ENCODE results near the gene LCN1.

The LCN1 gene

DNA sequence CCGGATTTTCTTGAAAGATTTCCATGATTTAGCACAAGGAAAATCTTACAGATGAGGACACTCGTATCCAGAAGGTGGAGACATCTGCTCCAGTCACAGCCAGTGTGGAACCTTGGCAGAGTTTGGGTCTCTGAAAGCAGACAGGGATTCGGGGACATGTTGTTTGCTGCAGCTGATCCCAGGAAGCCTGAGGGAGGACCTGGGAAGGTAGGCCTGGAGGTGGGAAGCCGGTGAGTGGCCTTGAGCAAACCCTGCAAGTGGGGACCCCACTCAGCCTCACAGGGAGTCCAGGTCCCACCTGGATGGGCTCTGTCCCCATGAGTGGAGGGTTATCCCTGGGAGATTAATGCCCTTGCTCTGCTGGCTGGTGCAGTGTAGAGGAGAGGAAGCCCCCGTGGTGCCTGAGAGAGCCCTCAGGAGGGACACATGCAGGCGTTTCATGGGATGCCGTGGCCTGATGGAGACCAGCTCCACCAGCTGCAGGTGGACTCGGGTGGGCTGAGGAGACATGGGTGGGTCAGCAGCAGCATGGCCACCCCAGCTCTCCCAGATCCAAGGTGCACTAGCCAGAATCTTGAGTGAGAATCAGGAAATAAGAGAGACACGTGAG lies 12.9 kb upstream of the LCN1 start:
- Histone ChIP-seq H3K4me1 (ENCODE audit: low read length) (peaks cover 14% of the 10 kb centered on the region), H3F3A (ENCODE audit: insufficient read depth, low read length) (no peaks in the 10 kb centered on the region; the same call in 1 of the 2 replicates), H2AFZ (ENCODE audit: low read length) (no peak overlapping the region), H3K4me2 (ENCODE audit: low read depth, low read length) (no peak overlapping the region), H3K27ac (ENCODE audit: low read length) (no peak overlapping the region), H3K79me2 (ENCODE audit: low read length) (0 out of 2 replicates have a peak, but pooled peaks cover 5% of the 10 kb centered on the region), H3K27me3 (replicated peaks; ENCODE audit: insufficient read depth, low read length) (no peaks in the 10 kb centered on the region), H3K36me3 (replicated peaks; ENCODE audit: insufficient read depth, low read length) (no peaks in the 10 kb centered on the region), H3K9me2 (replicated peaks; ENCODE audit: insufficient read depth, low read length) (no peaks in the 10 kb centered on the region), H4K20me1 (ENCODE audit: insufficient read depth, low read length) (no peaks in the 10 kb centered on the region; the same call in 1 of the 2 replicates), H3K9ac (ENCODE audit: low read length) (no peak overlapping the region), H3K4me3 (ENCODE audit: low read length) (no peak overlapping the region), H3K9me3 (replicated peaks; ENCODE audit: insufficient read depth, low read length) (no peaks in the 10 kb centered on the region)
- TF ChIP-seq, protein P1, sequence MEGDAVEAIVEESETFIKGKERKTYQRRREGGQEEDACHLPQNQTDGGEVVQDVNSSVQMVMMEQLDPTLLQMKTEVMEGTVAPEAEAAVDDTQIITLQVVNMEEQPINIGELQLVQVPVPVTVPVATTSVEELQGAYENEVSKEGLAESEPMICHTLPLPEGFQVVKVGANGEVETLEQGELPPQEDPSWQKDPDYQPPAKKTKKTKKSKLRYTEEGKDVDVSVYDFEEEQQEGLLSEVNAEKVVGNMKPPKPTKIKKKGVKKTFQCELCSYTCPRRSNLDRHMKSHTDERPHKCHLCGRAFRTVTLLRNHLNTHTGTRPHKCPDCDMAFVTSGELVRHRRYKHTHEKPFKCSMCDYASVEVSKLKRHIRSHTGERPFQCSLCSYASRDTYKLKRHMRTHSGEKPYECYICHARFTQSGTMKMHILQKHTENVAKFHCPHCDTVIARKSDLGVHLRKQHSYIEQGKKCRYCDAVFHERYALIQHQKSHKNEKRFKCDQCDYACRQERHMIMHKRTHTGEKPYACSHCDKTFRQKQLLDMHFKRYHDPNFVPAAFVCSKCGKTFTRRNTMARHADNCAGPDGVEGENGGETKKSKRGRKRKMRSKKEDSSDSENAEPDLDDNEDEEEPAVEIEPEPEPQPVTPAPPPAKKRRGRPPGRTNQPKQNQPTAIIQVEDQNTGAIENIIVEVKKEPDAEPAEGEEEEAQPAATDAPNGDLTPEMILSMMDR (IDR thresholded peaks at IDR 0.05; ENCODE audit: low read length) = no peak
- no peak for DNase-seq

DNA sequence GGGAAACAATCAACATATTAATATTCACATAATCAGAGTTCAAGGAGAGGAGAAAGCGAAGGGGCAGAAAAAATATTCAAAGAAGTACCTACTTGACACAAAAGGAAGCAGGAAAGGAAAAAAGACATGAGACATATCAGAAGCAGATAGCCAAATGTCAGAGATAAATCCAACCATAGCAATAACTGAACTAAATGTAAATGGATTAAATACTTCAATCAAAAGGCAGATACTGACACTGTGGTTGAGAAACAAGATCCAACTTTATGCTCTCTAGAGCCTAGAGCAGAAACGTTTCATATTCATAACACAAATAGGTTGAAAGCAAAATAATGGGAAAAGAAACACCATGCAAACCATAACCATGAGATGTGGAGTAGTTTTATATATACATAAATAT lies 11.8 kb upstream of the LCN1 start:
- H2AFZ ChIP-seq (ENCODE audit: low read length) = no peak overlapping the region
- no peak overlapping the region for H3K4me2 ChIP-seq (ENCODE audit: low read depth, low read length)
- no peaks in the 10 kb centered on the region for H3K9me3 ChIP-seq (replicated peaks; ENCODE audit: insufficient read depth, low read length)
- H3K27ac ChIP-seq (ENCODE audit: low read length) = no peak overlapping the region
- no peak overlapping the region for H3K9ac ChIP-seq (ENCODE audit: low read length)
- H3K79me2 ChIP-seq (ENCODE audit: low read length) = no peaks in the 10 kb centered on the region
- H3K36me3 ChIP-seq (replicated peaks; ENCODE audit: insufficient read depth, low read length) = no peaks in the 10 kb centered on the region
- H3K4me3 ChIP-seq (ENCODE audit: low read length) = no peak overlapping the region
- no peak for TF ChIP-seq EZH2phosphoT487 (IDR thresholded peaks at IDR 0.05; ENCODE audit: low read length)
- TF ChIP-seq EZH2 (optimal IDR thresholded peaks at IDR 0.05; ENCODE audit: low read depth, low read length) = no peak
- TF ChIP-seq, protein P1 (IDR thresholded peaks at IDR 0.05; ENCODE audit: low read length) = no peak
- H3K9me2 ChIP-seq (replicated peaks; ENCODE audit: insufficient read depth, low read length) = no peaks in the 10 kb centered on the region
- no peaks in the 10 kb centered on the region; the same call in 1 of the 2 replicates for H3F3A ChIP-seq (ENCODE audit: insufficient read depth, low read length)
- no peaks in the 10 kb centered on the region; the same call in 1 of the 2 replicates for H4K20me1 ChIP-seq (ENCODE audit: insufficient read depth, low read length)
- no peaks in the 10 kb centered on the region for H3K27me3 ChIP-seq (replicated peaks; ENCODE audit: insufficient read depth, low read length)
- DNase-seq = no peak
- peaks cover 14% of the 10 kb centered on the region for H3K4me1 ChIP-seq (ENCODE audit: low read length)

DNA sequence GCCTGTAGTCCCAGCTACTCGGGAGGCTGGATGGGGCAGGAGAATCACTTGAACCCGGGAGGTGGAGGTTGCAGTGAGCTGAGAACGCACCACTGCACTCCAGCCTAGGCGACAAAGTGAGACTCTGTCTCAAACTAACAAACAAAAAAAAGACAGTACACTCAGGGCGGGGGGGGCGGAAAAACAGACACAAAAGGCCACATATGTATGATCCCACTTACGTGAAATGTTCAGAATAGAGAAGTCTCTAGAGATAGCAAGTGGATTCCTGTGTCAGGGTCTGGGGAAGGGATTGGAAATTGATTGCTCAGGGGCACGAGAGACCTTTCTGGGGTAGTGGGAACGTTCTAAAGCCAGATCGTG lies 9.0 kb upstream of the LCN1 start:
- no peak overlapping the region for H3K4me3 ChIP-seq (ENCODE audit: low read length)
- DNase-seq = no peak
- H3K27ac ChIP-seq (ENCODE audit: low read length) = no peak overlapping the region
- H3K9me3 ChIP-seq (replicated peaks; ENCODE audit: insufficient read depth, low read length) = no peaks in the 10 kb centered on the region
- H3F3A ChIP-seq (ENCODE audit: insufficient read depth, low read length) = no peaks in the 10 kb centered on the region; the same call in 1 of the 2 replicates
- no peak overlapping the region for H3K9ac ChIP-seq (ENCODE audit: low read length)
- H4K20me1 ChIP-seq (ENCODE audit: insufficient read depth, low read length) = no peaks in the 10 kb centered on the region
- TF ChIP-seq EZH2phosphoT487 (IDR thresholded peaks at IDR 0.05; ENCODE audit: low read length) (no peak), EZH2 (optimal IDR thresholded peaks at IDR 0.05; ENCODE audit: low read depth, low read length) (no peak)
- TF ChIP-seq, protein P1 (IDR thresholded peaks at IDR 0.05; ENCODE audit: low read length) = no peak
- peaks cover 14% of the 10 kb centered on the region for H3K4me1 ChIP-seq (ENCODE audit: low read length)
- H3K36me3 ChIP-seq (replicated peaks; ENCODE audit: insufficient read depth, low read length) = no peaks in the 10 kb centered on the region
- H3K27me3 ChIP-seq (replicated peaks; ENCODE audit: insufficient read depth, low read length) = peaks cover 4% of the 10 kb centered on the region; the same call in 1 of the 2 replicates
- no peaks in the 10 kb centered on the region for H3K9me2 ChIP-seq (replicated peaks; ENCODE audit: insufficient read depth, low read length)
- no peak overlapping the region for H3K4me2 ChIP-seq (ENCODE audit: low read depth, low read length)
- no peaks in the 10 kb centered on the region for H3K79me2 ChIP-seq (ENCODE audit: low read length)
- H2AFZ ChIP-seq (ENCODE audit: low read length) = no peak overlapping the region

Data from MM.1S (cell line).